ENCODE data around the gene JPT2.

The JPT2 gene

DNA sequence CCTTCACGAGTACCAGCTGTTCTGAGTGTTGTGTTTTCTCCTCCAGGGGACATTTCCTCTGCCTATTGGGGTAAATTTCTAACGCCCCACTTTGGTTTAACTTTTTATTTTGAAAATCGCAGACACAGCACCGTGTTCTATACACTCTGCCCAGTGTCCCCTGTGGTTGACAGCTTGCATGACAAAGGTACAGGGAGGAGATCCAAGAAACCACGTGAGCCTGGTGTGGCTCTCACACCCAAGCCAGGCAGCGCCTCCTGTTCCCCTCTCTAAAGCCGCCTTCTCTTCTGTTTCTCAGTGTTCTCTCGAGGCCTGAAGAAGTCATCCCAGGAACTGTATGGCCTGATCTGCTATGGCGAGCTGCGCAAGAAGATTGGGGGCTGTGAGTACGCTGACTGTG is 40.6 kb upstream of the JPT2 start:
- no peaks in the 10 kb centered on the region for H3K79me1 ChIP-seq (ENCODE audit: low read length)
- H2BK5ac ChIP-seq (ENCODE audit: low read depth, low read length, poor library complexity), result no peak overlapping the region
- no peak overlapping the region for H3K4ac ChIP-seq (ENCODE audit: low read depth, low read length)
- H3K4me3 ChIP-seq (ENCODE audit: low read depth, low read length), result no peak overlapping the region
- no peak overlapping the region for H2AFZ ChIP-seq (ENCODE audit: insufficient read depth, low read length, poor library complexity)
- no peaks in the 10 kb centered on the region for H3K79me2 ChIP-seq (ENCODE audit: control insufficient read depth, insufficient read depth, low read length, poor library complexity)
- H3K23ac ChIP-seq (ENCODE audit: low read length), result no peak overlapping the region
- H3K27me3 ChIP-seq (ENCODE audit: insufficient read depth, low read length), result no peaks in the 10 kb centered on the region
- H3K4me2 ChIP-seq (ENCODE audit: low read length), result no peak overlapping the region
- no peak overlapping the region for H3K14ac ChIP-seq (ENCODE audit: low read length)
- no peak overlapping the region for H3K18ac ChIP-seq (ENCODE audit: low read length)
- H4K12ac ChIP-seq (ENCODE audit: low read depth, low read length), result no peak overlapping the region
- no peaks in the 10 kb centered on the region for H3K4me1 ChIP-seq (ENCODE audit: control insufficient read depth in 1 of 2, insufficient read depth in 2 of 2, low read length in 2 of 2)
- H2BK120ac ChIP-seq (ENCODE audit: insufficient read depth, low read length, poor library complexity), result no peak overlapping the region
- no peak overlapping the region for H4K8ac ChIP-seq (ENCODE audit: low read depth, low read length)
- peaks cover 3% of the 10 kb centered on the region for H3K9me3 ChIP-seq (ENCODE audit: insufficient read depth, low read depth, low read length)
- no peak overlapping the region for H3K27ac ChIP-seq (ENCODE audit: low read depth, low read length)
- no CpG with 5 or more reads among the region's 11 CpGs for WGBS (ENCODE audit: extremely low coverage, insufficient coverage, insufficient read length)
- H2AK5ac ChIP-seq (ENCODE audit: low read length), result no peak overlapping the region
- H4K91ac ChIP-seq (ENCODE audit: low read depth, low read length), result no peak overlapping the region
- peaks cover 65 to 81% of the 10 kb centered on the region in 2 experiments for H3K36me3 ChIP-seq (ENCODE audit: control insufficient read depth in 1 of 2, insufficient read depth in 2 of 2, low read length in 2 of 2)
- no peak for DNase-seq
- no peak overlapping the region for H3K9ac ChIP-seq (ENCODE audit: low read length)
- H2BK12ac ChIP-seq (ENCODE audit: low read length), result no peak overlapping the region

DNA sequence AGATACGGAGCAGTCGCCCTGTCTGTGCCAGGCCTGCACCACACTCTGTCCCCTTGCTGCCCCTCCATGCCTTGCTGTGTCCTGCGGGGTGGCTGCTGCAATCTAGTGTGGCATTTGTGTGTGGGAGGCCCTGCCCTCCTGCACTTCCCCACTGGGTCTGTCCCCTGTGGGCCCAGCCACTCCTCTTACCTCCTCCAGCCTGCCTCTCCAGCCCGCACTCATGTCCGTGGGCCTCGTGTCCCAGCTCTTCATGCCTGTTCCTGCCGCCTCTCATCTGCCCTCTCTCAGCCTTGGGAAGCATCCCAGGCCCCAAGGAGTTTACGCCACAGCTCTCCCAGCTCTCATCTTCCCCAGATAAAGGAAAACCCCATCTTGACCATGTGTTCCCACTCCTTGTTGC is 39.3 kb upstream of the JPT2 start:
- H4K12ac ChIP-seq (ENCODE audit: low read depth, low read length), result no peak overlapping the region
- no peak overlapping the region for H4K91ac ChIP-seq (ENCODE audit: low read depth, low read length)
- peaks cover 63 to 80% of the 10 kb centered on the region in 2 experiments for H3K36me3 ChIP-seq (ENCODE audit: control insufficient read depth in 1 of 2, insufficient read depth in 2 of 2, low read length in 2 of 2)
- H3K4me1 ChIP-seq (ENCODE audit: control insufficient read depth in 1 of 2, insufficient read depth in 2 of 2, low read length in 2 of 2), result no peaks in the 10 kb centered on the region
- H3K18ac ChIP-seq (ENCODE audit: low read length), result no peak overlapping the region
- no peak overlapping the region for H2AFZ ChIP-seq (ENCODE audit: insufficient read depth, low read length, poor library complexity)
- no peak overlapping the region for H3K4me2 ChIP-seq (ENCODE audit: low read length)
- no peak overlapping the region for H3K4me3 ChIP-seq (ENCODE audit: low read depth, low read length)
- H2AK5ac ChIP-seq (ENCODE audit: low read length), result no peak overlapping the region
- H3K79me1 ChIP-seq (ENCODE audit: low read length), result no peaks in the 10 kb centered on the region
- no peaks in the 10 kb centered on the region for H3K79me2 ChIP-seq (ENCODE audit: control insufficient read depth, insufficient read depth, low read length, poor library complexity)
- no peak overlapping the region for H4K8ac ChIP-seq (ENCODE audit: low read depth, low read length)
- no CpG with 5 or more reads among the region's 8 CpGs for WGBS (ENCODE audit: extremely low coverage, insufficient coverage, insufficient read length)
- H3K9ac ChIP-seq (ENCODE audit: low read length), result no peak overlapping the region
- H2BK12ac ChIP-seq (ENCODE audit: low read length), result no peak overlapping the region
- H3K27ac ChIP-seq (ENCODE audit: low read depth, low read length), result no peak overlapping the region
- no peak for DNase-seq
- no peak overlapping the region for H2BK5ac ChIP-seq (ENCODE audit: low read depth, low read length, poor library complexity)
- H3K27me3 ChIP-seq (ENCODE audit: insufficient read depth, low read length), result no peaks in the 10 kb centered on the region
- H3K4ac ChIP-seq (ENCODE audit: low read depth, low read length), result no peak overlapping the region
- H3K9me3 ChIP-seq (ENCODE audit: insufficient read depth, low read depth, low read length), result peaks cover 3% of the 10 kb centered on the region
- no peak overlapping the region for H3K14ac ChIP-seq (ENCODE audit: low read length)
- no peak overlapping the region for H2BK120ac ChIP-seq (ENCODE audit: insufficient read depth, low read length, poor library complexity)
- no peak overlapping the region for H3K23ac ChIP-seq (ENCODE audit: low read length)

DNA sequence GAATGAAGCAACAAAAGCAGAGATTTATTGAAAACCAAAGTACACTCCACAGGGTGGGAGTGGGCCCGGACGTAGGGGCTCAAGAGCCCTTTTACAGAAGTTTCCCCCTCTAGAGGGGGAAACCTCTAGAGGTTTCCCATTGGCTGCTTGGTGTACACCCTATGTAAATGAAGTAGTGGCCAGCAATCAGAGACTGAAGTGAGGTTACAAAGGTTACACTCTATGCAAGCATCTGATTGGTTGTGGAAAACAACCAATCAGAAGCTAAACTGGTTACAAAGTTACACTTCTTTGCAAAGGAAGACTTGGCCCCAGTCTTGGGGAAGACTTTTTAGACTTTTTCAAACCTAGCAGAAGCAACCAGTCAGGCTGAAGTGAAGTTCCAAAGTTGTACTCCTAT is 38.8 kb upstream of the JPT2 start:
- Histone ChIP-seq H3K4me1 (ENCODE audit: control insufficient read depth in 1 of 2, insufficient read depth in 2 of 2, low read length in 2 of 2) (no peaks in the 10 kb centered on the region), H3K27me3 (ENCODE audit: insufficient read depth, low read length) (no peaks in the 10 kb centered on the region), H3K9me3 (ENCODE audit: insufficient read depth, low read depth, low read length) (peaks cover 3% of the 10 kb centered on the region), H4K12ac (ENCODE audit: low read depth, low read length) (no peak overlapping the region), H3K14ac (ENCODE audit: low read length) (no peak overlapping the region), H4K91ac (ENCODE audit: low read depth, low read length) (no peak overlapping the region), H3K4me2 (ENCODE audit: low read length) (no peak overlapping the region), H2AFZ (ENCODE audit: insufficient read depth, low read length, poor library complexity) (no peak overlapping the region), H3K9ac (ENCODE audit: low read length) (no peak overlapping the region), H2BK5ac (ENCODE audit: low read depth, low read length, poor library complexity) (no peak overlapping the region), H3K79me2 (ENCODE audit: control insufficient read depth, insufficient read depth, low read length, poor library complexity) (no peaks in the 10 kb centered on the region), H3K27ac (ENCODE audit: low read depth, low read length) (no peak overlapping the region), H3K18ac (ENCODE audit: low read length) (no peak overlapping the region), H2BK120ac (ENCODE audit: insufficient read depth, low read length, poor library complexity) (no peak overlapping the region), H3K4ac (ENCODE audit: low read depth, low read length) (no peak overlapping the region), H3K79me1 (ENCODE audit: low read length) (no peaks in the 10 kb centered on the region), H3K36me3 (ENCODE audit: control insufficient read depth in 1 of 2, insufficient read depth in 2 of 2, low read length in 2 of 2) (peaks cover 64 to 80% of the 10 kb centered on the region in 2 experiments), H3K23ac (ENCODE audit: low read length) (no peak overlapping the region), H4K8ac (ENCODE audit: low read depth, low read length) (no peak overlapping the region), H2AK5ac (ENCODE audit: low read length) (no peak overlapping the region), H2BK12ac (ENCODE audit: low read length) (no peak overlapping the region), H3K4me3 (ENCODE audit: low read depth, low read length) (no peak overlapping the region)
- no CpG with 5 or more reads among the region's 2 CpGs for WGBS (ENCODE audit: extremely low coverage, insufficient coverage, insufficient read length)
- no peak for DNase-seq

GRCh38 chr16:1639860-1640259 is 38.2 kb upstream of the JPT2 start:
- H3K27ac ChIP-seq (ENCODE audit: low read depth, low read length), result no peak overlapping the region
- H3K4me3 ChIP-seq (ENCODE audit: low read depth, low read length), result no peak overlapping the region
- no peak for DNase-seq
- H3K9ac ChIP-seq (ENCODE audit: low read length), result no peak overlapping the region
- H2BK120ac ChIP-seq (ENCODE audit: insufficient read depth, low read length, poor library complexity), result no peak overlapping the region
- no peak overlapping the region for H3K4me2 ChIP-seq (ENCODE audit: low read length)
- H2AFZ ChIP-seq (ENCODE audit: insufficient read depth, low read length, poor library complexity), result no peak overlapping the region
- no peaks in the 10 kb centered on the region for H3K4me1 ChIP-seq (ENCODE audit: control insufficient read depth in 1 of 2, insufficient read depth in 2 of 2, low read length in 2 of 2)
- no peaks in the 10 kb centered on the region for H3K79me1 ChIP-seq (ENCODE audit: low read length)
- no peak overlapping the region for H4K8ac ChIP-seq (ENCODE audit: low read depth, low read length)
- H3K79me2 ChIP-seq (ENCODE audit: control insufficient read depth, insufficient read depth, low read length, poor library complexity), result no peaks in the 10 kb centered on the region
- no peak overlapping the region for H3K4ac ChIP-seq (ENCODE audit: low read depth, low read length)
- H4K12ac ChIP-seq (ENCODE audit: low read depth, low read length), result no peak overlapping the region
- peaks cover 2% of the 10 kb centered on the region for H3K9me3 ChIP-seq (ENCODE audit: insufficient read depth, low read depth, low read length)
- no peak overlapping the region for H2AK5ac ChIP-seq (ENCODE audit: low read length)
- H3K23ac ChIP-seq (ENCODE audit: low read length), result no peak overlapping the region
- H3K27me3 ChIP-seq (ENCODE audit: insufficient read depth, low read length), result no peaks in the 10 kb centered on the region
- no peak overlapping the region for H2BK5ac ChIP-seq (ENCODE audit: low read depth, low read length, poor library complexity)
- H3K36me3 ChIP-seq (ENCODE audit: control insufficient read depth in 1 of 2, insufficient read depth in 2 of 2, low read length in 2 of 2), result peaks cover 62 to 79% of the 10 kb centered on the region in 2 experiments
- H3K18ac ChIP-seq (ENCODE audit: low read length), result no peak overlapping the region
- H3K14ac ChIP-seq (ENCODE audit: low read length), result no peak overlapping the region
- H4K91ac ChIP-seq (ENCODE audit: low read depth, low read length), result no peak overlapping the region
- no peak overlapping the region for H2BK12ac ChIP-seq (ENCODE audit: low read length)
- no CpG with 5 or more reads among the region's 11 CpGs for WGBS (ENCODE audit: extremely low coverage, insufficient coverage, insufficient read length)

All from trophoblast cell (in vitro differentiated cells and primary cell).